ENCODE data around the gene PAX7. TPM values are rescaled to one million over a fixed set of nuclear protein-coding genes. Genes with fewer than 3 reads are reported as not detected.

The PAX7 gene
- total RNA-seq, 2 experiments from 2014 or later = not detected

DNA sequence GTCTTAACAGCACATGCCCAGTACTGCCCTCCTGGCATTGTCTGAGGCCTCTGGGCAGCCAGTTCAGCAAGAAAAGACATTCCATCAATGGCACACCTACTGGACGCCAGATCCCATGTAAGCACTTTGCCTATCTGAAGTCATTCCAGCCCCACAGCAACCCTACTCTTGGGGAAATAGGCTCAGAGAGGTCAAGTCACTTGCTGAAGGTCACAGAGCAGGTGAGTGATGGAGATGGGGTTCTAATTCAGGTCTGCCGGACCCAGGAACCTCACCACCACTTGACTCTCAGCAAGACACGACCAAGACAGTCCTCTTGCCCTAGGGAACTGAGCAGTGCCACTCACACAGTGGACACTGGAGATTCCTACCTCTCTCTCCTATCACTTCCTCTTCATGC is 79.4 kb downstream of the PAX7 start:
- DNase-seq (no peak), ATAC-seq (ENCODE audit: poor library complexity) (no peak)
- POLR2A ChIA-PET = no interaction called here
- Histone ChIP-seq H3K4me1 (ENCODE audit: insufficient read depth, low read length) (no peaks in the 10 kb centered on the region), H3K9me3 (ENCODE audit: control insufficient read depth in 1 of 2, insufficient read depth in 1 of 2, low read length in 2 of 2) (peaks cover 0 to 4% of the 10 kb centered on the region in 2 experiments), H3K27me3 (ENCODE audit: control insufficient read depth in 1 of 2, insufficient read depth in 2 of 2, low read length in 2 of 2) (peaks cover 3 to 17% of the 10 kb centered on the region in 2 experiments), H3K4me3 (ENCODE audit: low read length) (no peak overlapping the region), H3K27ac (ENCODE audit: low read depth in 1 of 2, low read length in 2 of 2) (no peak overlapping the region), H3K36me3 (ENCODE audit: insufficient read depth, low read length) (no peaks in the 10 kb centered on the region)
- no peaks in the 10 kb centered on the region for H3K36me3 Mint-ChIP-seq (ENCODE audit: low read depth)
- TF ChIP-seq, protein P1, sequence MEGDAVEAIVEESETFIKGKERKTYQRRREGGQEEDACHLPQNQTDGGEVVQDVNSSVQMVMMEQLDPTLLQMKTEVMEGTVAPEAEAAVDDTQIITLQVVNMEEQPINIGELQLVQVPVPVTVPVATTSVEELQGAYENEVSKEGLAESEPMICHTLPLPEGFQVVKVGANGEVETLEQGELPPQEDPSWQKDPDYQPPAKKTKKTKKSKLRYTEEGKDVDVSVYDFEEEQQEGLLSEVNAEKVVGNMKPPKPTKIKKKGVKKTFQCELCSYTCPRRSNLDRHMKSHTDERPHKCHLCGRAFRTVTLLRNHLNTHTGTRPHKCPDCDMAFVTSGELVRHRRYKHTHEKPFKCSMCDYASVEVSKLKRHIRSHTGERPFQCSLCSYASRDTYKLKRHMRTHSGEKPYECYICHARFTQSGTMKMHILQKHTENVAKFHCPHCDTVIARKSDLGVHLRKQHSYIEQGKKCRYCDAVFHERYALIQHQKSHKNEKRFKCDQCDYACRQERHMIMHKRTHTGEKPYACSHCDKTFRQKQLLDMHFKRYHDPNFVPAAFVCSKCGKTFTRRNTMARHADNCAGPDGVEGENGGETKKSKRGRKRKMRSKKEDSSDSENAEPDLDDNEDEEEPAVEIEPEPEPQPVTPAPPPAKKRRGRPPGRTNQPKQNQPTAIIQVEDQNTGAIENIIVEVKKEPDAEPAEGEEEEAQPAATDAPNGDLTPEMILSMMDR (IDR thresholded peaks at IDR 0.05) = no peak
- no peak overlapping the region for H3K27ac Mint-ChIP-seq
- H3K9me3 Mint-ChIP-seq = no peaks in the 10 kb centered on the region
- intact Hi-C loops (cut with DNase I, micrococcal nuclease) = no loop called here
- no peak overlapping the region for H3K4me3 Mint-ChIP-seq
- peaks cover 62% of the 10 kb centered on the region for H3K27me3 Mint-ChIP-seq
- CTCF ChIA-PET = no interaction called here
- no peaks in the 10 kb centered on the region for H3K4me1 Mint-ChIP-seq (ENCODE audit: low read depth)

DNA sequence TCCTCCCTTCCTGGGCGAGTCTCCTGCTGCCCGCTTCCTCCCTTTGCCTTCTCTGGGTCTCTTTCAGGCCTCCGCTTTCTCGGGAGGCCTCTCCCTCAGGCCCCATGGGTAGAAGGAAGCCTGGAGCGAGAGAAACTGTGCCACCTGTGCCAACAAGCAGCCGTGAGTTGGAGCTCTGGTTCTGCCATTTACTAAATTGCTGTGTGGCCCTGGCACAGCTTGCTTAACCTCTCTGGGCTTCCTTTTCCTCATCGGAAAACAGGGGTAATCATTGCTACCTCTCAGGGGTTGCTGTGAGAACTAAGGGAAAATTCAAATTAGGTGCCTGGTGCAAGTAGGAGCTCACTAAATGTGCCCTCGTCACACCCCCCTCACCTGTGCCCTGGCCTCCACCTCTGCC is 80.4 kb downstream of the PAX7 start:
- peaks cover 0 to 4% of the 10 kb centered on the region in 2 experiments for H3K9me3 ChIP-seq (ENCODE audit: control insufficient read depth in 1 of 2, insufficient read depth in 1 of 2, low read length in 2 of 2)
- peaks cover 66% of the 10 kb centered on the region for H3K27me3 Mint-ChIP-seq
- H3K4me1 ChIP-seq (ENCODE audit: insufficient read depth, low read length) = no peaks in the 10 kb centered on the region
- H3K4me3 ChIP-seq (ENCODE audit: low read length) = no peak overlapping the region
- no peak overlapping the region for H3K4me3 Mint-ChIP-seq
- no peaks in the 10 kb centered on the region for H3K36me3 Mint-ChIP-seq (ENCODE audit: low read depth)
- H3K4me1 Mint-ChIP-seq (ENCODE audit: low read depth) = no peaks in the 10 kb centered on the region
- intact Hi-C loops (cut with DNase I, micrococcal nuclease) = no loop called here
- peaks cover 4 to 23% of the 10 kb centered on the region in 2 experiments for H3K27me3 ChIP-seq (ENCODE audit: control insufficient read depth in 1 of 2, insufficient read depth in 2 of 2, low read length in 2 of 2)
- ATAC-seq (ENCODE audit: poor library complexity) (no peak), DNase-seq (no peak)
- POLR2A ChIA-PET = no interaction called here
- no peaks in the 10 kb centered on the region for H3K36me3 ChIP-seq (ENCODE audit: insufficient read depth, low read length)
- no peaks in the 10 kb centered on the region for H3K9me3 Mint-ChIP-seq
- TF ChIP-seq, protein P1 (IDR thresholded peaks at IDR 0.05) = no peak
- no peak overlapping the region for H3K27ac Mint-ChIP-seq
- CTCF ChIA-PET = no interaction called here
- H3K27ac ChIP-seq (ENCODE audit: low read depth in 1 of 2, low read length in 2 of 2) = no peak overlapping the region

DNA sequence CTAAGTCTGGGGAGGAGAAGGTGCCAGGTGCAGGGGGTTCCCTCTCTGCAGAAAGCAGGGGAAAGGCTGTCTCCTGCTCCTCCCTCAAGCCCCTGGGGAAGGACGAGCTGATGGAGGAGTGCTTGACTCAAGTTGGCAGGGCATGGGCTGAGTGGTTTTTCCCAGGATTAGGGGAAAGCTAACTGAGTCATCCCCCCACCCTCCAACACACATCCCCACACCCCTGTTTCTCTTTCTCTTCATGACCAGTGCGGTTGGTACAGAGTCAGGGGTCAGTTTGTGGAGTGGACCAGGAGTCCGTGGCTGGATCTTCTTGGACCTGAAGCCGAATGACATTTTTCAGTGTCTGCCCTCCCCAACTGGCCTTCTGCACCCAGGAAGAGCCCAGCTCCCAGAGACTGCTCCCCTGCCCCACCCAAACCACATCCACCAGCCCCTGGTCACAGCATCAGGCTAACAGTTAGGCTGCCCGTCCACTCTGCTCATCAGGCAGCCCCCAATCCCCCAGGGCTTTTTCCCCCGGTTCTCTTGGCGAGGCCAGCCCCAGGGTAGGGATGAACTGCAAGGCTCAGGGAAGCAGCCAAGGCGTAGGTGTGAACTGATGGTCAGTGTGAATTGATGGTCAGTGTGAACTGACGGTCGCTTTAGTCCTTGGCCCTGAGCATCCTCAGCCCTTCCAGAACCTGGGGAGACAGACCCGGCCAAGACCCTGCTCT is 81.0 kb downstream of the PAX7 start:
- CTCF ChIA-PET = no interaction called here
- intact Hi-C loops (cut with DNase I, micrococcal nuclease) = no loop called here

More for the DNA sequence above, 81.0 kb downstream of the PAX7 start:
- Mint-ChIP-seq H3K4me1 (ENCODE audit: low read depth) (no peaks in the 10 kb centered on the region), H3K27me3 (peaks cover 68% of the 10 kb centered on the region), H3K27ac (no peak overlapping the region), H3K36me3 (ENCODE audit: low read depth) (no peaks in the 10 kb centered on the region), H3K4me3 (no peak overlapping the region), H3K9me3 (no peaks in the 10 kb centered on the region)
- H3K4me1 ChIP-seq (ENCODE audit: insufficient read depth, low read length) = no peaks in the 10 kb centered on the region
- H3K9me3 ChIP-seq (ENCODE audit: control insufficient read depth in 1 of 2, insufficient read depth in 1 of 2, low read length in 2 of 2) = peaks cover 0 to 4% of the 10 kb centered on the region in 2 experiments
- H3K27me3 ChIP-seq (ENCODE audit: control insufficient read depth in 1 of 2, insufficient read depth in 2 of 2, low read length in 2 of 2) = peaks cover 9 to 30% of the 10 kb centered on the region in 2 experiments
- POLR2A ChIA-PET = no interaction called here
- H3K27ac ChIP-seq (ENCODE audit: low read depth in 1 of 2, low read length in 2 of 2) = no peak overlapping the region
- H3K36me3 ChIP-seq (ENCODE audit: insufficient read depth, low read length) = no peaks in the 10 kb centered on the region
- no peak overlapping the region for H3K4me3 ChIP-seq (ENCODE audit: low read length)
- ATAC-seq (ENCODE audit: poor library complexity) = no peak
- no peak for DNase-seq
- TF ChIP-seq, protein P1 (IDR thresholded peaks at IDR 0.05) = no peak
